ENCODE measurements around the gene CRADD.
"Not testable (repeated sequence)": the region's sequence is repeated elsewhere in the genome, so short reads cannot be mapped to it uniquely, and the experiment has no call there.

CRADD gene

GRCh38 chr12:93882763-93883162, 205.6 kb downstream of the CRADD start:
- DNase-seq, result no peak

- no peak for DNase-seq
Observed at GRCh38 chr12:93883436-93884154, 206.4 kb downstream of the CRADD start.

DNA sequence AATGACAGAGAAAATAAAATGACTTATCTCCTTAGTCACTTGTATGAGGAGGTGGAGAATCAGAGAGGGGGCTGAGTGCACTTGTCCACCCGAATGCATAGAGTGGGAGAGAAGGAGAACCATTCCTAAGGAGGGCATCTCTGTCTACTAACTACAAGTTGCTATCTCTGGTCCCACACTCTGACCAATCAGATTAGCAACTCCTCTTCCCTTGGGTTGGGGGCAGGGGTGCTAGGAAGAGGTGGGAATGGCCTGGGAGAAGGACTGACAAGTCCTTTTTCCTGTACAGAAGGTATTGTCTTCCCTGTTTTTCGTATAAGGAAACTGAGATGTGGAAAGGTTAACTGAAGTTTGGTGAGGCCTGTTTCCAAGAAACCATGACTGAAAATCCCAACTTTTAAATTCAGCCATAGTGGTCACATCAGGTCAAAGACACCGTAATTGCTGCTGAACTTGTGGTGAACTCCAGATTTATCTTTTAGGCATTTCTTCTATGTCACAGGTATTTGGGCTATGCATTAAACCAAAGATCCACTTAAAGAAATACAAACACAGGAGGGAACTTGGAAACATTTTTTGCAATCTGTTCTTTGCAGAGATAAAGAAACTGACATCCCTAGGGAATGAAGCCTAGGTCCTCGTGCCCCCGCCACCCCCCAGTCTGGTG, 207.8 kb downstream of the CRADD start:
- DNase-seq, result no peak

DNA sequence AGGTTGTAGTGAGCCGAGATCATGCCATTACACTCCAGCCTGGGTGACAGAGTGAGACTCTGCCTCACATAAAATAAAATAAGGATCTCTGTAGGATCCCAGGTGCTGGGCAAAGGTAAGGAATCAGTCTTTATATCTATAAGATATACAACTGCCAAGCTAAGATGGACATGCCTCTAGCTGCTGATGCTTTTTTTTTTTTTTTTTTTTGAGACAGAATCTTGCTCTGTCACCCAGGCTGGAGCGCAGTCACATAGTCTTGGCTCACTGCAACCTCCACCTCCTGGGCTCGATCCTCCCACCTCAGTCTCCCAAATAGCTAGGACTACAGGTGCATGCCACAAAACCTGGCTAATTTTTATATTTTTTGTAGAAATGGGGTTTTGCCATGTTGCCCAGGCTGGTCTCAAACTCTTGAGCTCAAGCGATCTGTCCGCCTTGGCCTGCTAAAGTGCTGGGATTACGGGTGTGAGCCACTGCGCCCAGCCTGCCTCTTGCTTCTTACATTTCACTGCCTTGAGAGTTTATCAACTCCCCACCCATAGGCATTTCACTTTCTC, 208.9 kb downstream of the CRADD start:
- DNase-seq, result not testable (repeated sequence)

GRCh38 chr12:93886533-93887511, 209.6 kb downstream of the CRADD start:
- no peak for DNase-seq

- DNase-seq, result no peak
Observed at GRCh38 chr12:93888964-93889363, 211.8 kb downstream of the CRADD start.

- no peak for DNase-seq
Observed at GRCh38 chr12:93889516-93890212, 212.5 kb downstream of the CRADD start.

DNA sequence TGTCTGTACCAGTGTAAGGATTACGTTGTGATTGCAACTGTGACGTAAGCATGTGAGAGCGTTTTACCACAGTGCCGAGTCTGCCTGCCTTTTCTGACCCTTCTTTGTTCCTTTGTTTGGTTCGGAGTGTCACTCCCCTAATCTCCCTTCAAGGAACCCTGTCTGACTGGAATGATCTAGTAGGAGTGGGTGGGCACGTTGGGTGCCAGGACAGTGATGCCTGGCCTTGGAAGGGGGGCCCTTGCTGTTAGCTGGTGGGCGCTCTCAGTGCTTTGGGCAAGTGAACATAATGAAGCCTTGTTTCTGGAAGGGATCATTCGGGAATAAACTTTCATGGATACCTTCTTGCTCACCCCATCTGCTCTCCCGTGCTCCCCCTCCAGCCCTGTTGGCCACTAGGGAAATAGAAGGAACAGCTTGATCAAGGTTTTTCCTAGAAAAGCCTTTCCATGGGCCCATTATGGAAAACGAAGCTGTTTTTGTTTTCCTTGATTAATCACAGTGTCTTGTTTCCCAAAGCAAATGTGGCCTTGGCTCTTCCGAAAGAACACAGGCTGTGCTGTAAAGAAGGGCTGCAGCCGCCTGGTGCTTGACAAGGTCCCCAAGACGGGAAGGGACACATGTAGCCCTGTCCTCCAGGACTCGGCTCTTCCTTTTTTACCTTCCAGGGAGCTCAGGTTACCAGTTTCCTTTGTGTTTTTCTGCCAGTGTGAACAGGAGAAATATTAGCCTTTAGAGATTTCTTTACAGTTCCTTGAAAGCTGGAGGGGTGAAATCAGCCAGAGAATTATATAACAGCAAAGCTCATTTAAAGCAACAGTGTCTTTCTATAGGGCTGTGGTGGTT, 215.5 kb downstream of the CRADD start:
- DNase-seq, result no peak

GRCh38 chr12:93894391-93895088, 217.4 kb downstream of the CRADD start:
- no peak for DNase-seq

DNA sequence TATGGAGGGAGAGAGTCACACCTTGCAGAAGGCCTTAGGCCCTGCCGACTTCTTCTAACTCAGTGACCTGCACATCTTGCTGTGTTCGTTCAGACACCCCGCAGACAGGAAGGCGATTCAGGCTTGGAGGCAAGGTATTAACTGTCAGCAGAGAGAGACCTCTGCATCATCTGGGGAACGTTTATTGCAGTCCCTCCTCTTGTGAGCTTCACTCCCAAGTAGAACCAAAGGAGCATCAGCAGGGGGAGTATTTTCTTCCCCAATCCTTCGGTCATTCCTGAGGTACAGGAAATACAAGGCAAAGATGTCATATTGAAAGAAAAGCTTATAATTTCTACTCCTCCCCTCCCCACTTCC, 217.9 kb downstream of the CRADD start:
- DNase-seq, result no peak

GRCh38 chr12:93896427-93896826, 219.3 kb downstream of the CRADD start:
- DNase-seq, result no peak

GRCh38 chr12:93896952-93897351, 219.8 kb downstream of the CRADD start:
- no peak for DNase-seq

- no peak for DNase-seq
Observed at GRCh38 chr12:93901739-93902138, 224.6 kb downstream of the CRADD start.

DNA sequence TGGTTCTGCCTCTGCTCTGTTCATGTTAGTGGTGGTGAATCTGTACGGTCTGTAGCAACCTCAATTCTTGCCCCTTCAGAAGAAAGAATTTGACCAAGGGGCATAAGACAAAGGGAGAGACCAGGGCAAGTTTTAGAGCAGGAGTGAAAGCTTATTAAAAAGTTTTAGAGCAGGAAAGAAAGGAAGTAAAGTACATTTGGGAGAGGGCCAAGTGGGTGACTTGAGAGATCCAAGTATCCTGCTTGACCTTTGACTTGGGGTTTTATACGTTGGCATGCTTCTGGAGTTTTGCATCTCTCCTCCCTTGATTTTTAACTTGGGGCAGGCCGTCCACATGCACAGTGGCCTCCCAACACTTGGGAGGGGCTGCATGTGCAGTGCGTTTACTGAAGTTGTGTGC, 225.0 kb downstream of the CRADD start:
- no peak for DNase-seq

DNA sequence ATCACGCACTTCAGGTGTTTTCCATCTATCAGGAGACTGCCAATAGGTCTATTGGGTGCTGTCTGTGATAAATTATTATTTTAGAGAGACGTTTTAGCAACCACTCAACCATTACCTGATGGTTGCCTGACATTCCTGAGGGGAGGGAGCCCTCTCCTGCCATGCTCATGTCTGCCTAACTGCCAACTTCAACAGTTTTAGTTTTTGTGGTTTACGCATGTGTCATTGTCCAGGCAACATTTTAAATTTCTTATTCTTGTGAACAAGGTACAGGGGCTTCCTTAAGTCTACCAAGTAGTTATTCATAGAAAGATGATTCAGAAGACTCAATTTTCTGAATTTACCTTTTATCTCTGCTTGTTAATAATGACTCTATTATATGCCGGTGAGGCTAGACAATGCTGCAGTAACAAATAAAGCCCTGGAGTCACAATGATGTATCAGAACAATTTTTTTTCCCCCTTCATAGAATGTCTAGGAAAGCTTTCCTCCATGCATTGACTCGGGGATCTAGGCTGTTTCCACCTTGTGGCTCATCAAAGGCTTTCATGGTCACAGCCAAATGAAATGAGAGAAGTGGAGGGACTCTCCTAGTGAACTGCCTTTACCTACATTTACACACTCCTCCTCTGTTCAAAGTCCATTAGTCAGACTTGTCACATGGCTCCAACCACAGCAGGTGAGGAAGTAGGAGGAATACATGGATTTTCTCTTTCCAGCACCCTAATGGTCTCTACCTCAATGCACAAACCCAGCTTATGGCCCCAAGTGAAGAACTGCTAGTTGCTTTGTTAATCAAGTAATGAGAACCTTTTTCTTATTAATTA, 225.8 kb downstream of the CRADD start:
- DNase-seq, result no peak

- no peak for DNase-seq
Observed at GRCh38 chr12:93904124-93904523, 226.9 kb downstream of the CRADD start.

- no peak for DNase-seq
Observed at GRCh38 chr12:93908264-93908663, 231.1 kb downstream of the CRADD start.

- DNase-seq, result no peak
Observed at GRCh38 chr12:93908846-93909567, 231.8 kb downstream of the CRADD start.

DNA sequence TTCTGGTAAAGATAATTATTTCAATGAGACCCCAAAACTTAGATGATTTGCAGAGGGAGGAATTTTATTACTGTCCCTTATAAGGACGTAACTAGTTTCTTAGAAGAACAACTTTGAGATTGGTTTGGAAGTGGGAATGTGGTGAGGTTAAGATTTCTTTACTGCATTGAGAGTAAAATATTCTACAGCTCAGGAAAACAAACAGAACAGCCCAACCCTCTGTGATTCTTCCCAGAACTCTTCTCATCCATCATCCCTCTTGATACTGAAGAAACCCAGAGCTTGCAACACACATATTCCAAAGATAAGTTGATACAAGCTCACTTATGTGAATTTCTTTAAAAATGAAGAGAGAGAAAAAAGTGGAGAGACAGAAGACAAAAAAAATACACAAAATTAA, 234.2 kb downstream of the CRADD start:
- DNase-seq, result no peak

Data from activated CD4-positive, alpha-beta T cell treated with anti-CD3 and anti-CD28 coated beads, Interleukin-2, amount 50 U/mL, for 16 hours (primary cell).